ENCODE measurements around the gene UBE2Q2. TPM values are rescaled to one million over a fixed set of nuclear protein-coding genes. Genes with fewer than 3 reads are reported as not detected.

The UBE2Q2 gene
- polyA plus RNA-seq, 2 of the 4 experiments (the other 2 are of a cell fraction): 36.5 to 50.6 TPM

GRCh38 chr15:75943713-75944215 lies 100.5 kb downstream of the UBE2Q2 start:
- DNase-seq (ENCODE audit: low read depth in 1 of 2, low spot score in 1 of 2) (no peak), FAIRE-seq (no peak), ATAC-seq (peak; percentile 18 to 25; a peak in 4 of 6 replicates)
- 79% methylated on average over 1 of the region's 1 CpG for WGBS (ENCODE audit: missing lambda C conversion rate)
- no peak overlapping the region for H3K4me2 ChIP-seq
- TF ChIP-seq ZFP36 (IDR thresholded peaks at IDR 0.05; ENCODE audit: borderline replicate concordance, partially characterized antibody): no peak
- TF ChIP-seq HMGXB4 (CRISPR knock-in tag; IDR thresholded peaks at IDR 0.05; ENCODE audit: borderline replicate concordance): no peak
- TF ChIP-seq, protein P1, sequence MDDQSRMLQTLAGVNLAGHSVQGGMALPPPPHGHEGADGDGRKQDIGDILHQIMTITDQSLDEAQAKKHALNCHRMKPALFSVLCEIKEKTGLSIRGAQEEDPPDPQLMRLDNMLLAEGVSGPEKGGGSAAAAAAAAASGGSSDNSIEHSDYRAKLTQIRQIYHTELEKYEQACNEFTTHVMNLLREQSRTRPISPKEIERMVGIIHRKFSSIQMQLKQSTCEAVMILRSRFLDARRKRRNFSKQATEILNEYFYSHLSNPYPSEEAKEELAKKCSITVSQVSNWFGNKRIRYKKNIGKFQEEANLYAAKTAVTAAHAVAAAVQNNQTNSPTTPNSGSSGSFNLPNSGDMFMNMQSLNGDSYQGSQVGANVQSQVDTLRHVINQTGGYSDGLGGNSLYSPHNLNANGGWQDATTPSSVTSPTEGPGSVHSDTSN (IDR thresholded peaks at IDR 0.05): no peak
- TF ChIP-seq PHF8 (IDR thresholded peaks at IDR 0.05; ENCODE audit: borderline replicate concordance, low read depth): no peak
- no peak for TF ChIP-seq ZNF302 (CRISPR knock-in tag; IDR thresholded peaks at IDR 0.05)
- TF ChIP-seq MYC (IDR thresholded peaks at IDR 0.05; ENCODE audit: borderline replicate concordance, low read length): no peak
- no peak for TF ChIP-seq EHMT2 (IDR thresholded peaks at IDR 0.05; ENCODE audit: low read depth)
- POLR2A ChIA-PET: no interaction called here
- no peaks in the 10 kb centered on the region for H3K9me3 ChIP-seq
- CTCF ChIA-PET: interaction anchor here (1.3 kb wide), 1 partner anchor 11 kb away, joined by 4 read pairs; no protein-coding TSS in a partner anchor
- H3K27ac ChIP-seq: no peak overlapping the region
- 0 out of 3 replicates have a peak, but pooled peaks cover 4% of the 10 kb centered on the region for H3K4me1 ChIP-seq
- no peak overlapping the region for H3K4me3 ChIP-seq

GRCh38 chr15:75945953-75946352 lies 102.7 kb downstream of the UBE2Q2 start:
- no peaks in the 10 kb centered on the region for H3K9me3 ChIP-seq
- no peak overlapping the region for H3K4me3 ChIP-seq
- WGBS (ENCODE audit: missing lambda C conversion rate): 86% methylated on average over 4 of the region's 4 CpGs
- no peak for DNase-seq (ENCODE audit: low read depth in 1 of 2, low spot score in 1 of 2)
- no peak overlapping the region for H3K4me2 ChIP-seq
- TF ChIP-seq BCL3 (IDR thresholded peaks at IDR 0.05): no peak
- no peak for TF ChIP-seq CHD2 (IDR thresholded peaks at IDR 0.05; ENCODE audit: low read length, partially characterized antibody)
- no peak for TF ChIP-seq MYC (IDR thresholded peaks at IDR 0.05; ENCODE audit: borderline replicate concordance, low read length)
- TF ChIP-seq USF2 (IDR thresholded peaks at IDR 0.05): no peak
- TF ChIP-seq CTCF (IDR thresholded peaks at IDR 0.05): no peak
- no peak for TF ChIP-seq CBX2 (IDR thresholded peaks at IDR 0.05; ENCODE audit: borderline replicate concordance, low read depth)
- TF ChIP-seq HEYL (CRISPR knock-in tag; IDR thresholded peaks at IDR 0.05): no peak
- TF ChIP-seq KDM5A (IDR thresholded peaks at IDR 0.05): no peak
- TF ChIP-seq NPAS2 (CRISPR knock-in tag; IDR thresholded peaks at IDR 0.05; ENCODE audit: borderline replicate concordance): no peak
- no peak for TF ChIP-seq RNF2 (IDR thresholded peaks at IDR 0.05; ENCODE audit: borderline replicate concordance, low read depth)
- TF ChIP-seq EHF (CRISPR knock-in tag; IDR thresholded peaks at IDR 0.05): no peak
- TF ChIP-seq HMGXB4 (CRISPR knock-in tag; IDR thresholded peaks at IDR 0.05; ENCODE audit: borderline replicate concordance): no peak
- TF ChIP-seq MAZ (IDR thresholded peaks at IDR 0.05; ENCODE audit: borderline replicate concordance, low read depth, low read length): no peak
- TF ChIP-seq SMC3 (IDR thresholded peaks at IDR 0.05): no peak
- TF ChIP-seq PHF8 (IDR thresholded peaks at IDR 0.05; ENCODE audit: borderline replicate concordance, low read depth): no peak
- no peak for TF ChIP-seq ZNF302 (CRISPR knock-in tag; IDR thresholded peaks at IDR 0.05)
- TF ChIP-seq, protein P1 (IDR thresholded peaks at IDR 0.05): no peak
- TF ChIP-seq, protein P2, sequence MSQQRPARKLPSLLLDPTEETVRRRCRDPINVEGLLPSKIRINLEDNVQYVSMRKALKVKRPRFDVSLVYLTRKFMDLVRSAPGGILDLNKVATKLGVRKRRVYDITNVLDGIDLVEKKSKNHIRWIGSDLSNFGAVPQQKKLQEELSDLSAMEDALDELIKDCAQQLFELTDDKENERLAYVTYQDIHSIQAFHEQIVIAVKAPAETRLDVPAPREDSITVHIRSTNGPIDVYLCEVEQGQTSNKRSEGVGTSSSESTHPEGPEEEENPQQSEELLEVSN (IDR thresholded peaks at IDR 0.05; ENCODE audit: borderline replicate concordance, low read depth): no peak
- POLR2A ChIA-PET: no interaction called here
- no peak for ATAC-seq
- H3K27ac ChIP-seq: no peak overlapping the region
- CTCF ChIA-PET: interaction anchor here (0.9 kb wide), 1 partner anchor 16 kb away, joined by 3 read pairs; no protein-coding TSS in a partner anchor
- 0 out of 3 replicates have a peak, but pooled peaks cover 4% of the 10 kb centered on the region for H3K4me1 ChIP-seq
- no peak for FAIRE-seq

All from A549 (cell line).